GM12878 (cell line): ENCODE data around the gene ERG. TPM values are rescaled to one million over a fixed set of nuclear protein-coding genes. Genes with fewer than 3 reads are reported as not detected.

Source experiments
- BHLHE40 ChIP-seq, 2 experiments: fragments of 450-650 bp in 1 of 2; IDR thresholded peaks; 2 replicates each; pipeline ENCODE4 v1.6.1; 2011 to 2017; ENCODE audit warnings: low read depth in 2 of 2, borderline replicate concordance in 1 of 2, improper control_type of control experiment in 1 of 2, low read length in 1 of 2, mild to moderate bottlenecking in 1 of 2
- BMI1 ChIP-seq: fragments of 450-650 bp; IDR thresholded peaks from 2 replicates; pipeline ENCODE4 v1.6.1; 2016; ENCODE audit warnings: mild to moderate bottlenecking, moderate library complexity, borderline replicate concordance
- CBX3 ChIP-seq: fragments of 200-600 bp; sonication (generic); IDR thresholded peaks from 2 replicates; pipeline ENCODE4 v1.6.1; 2016; ENCODE audit warnings: low read depth, borderline replicate concordance
- KDM1A ChIP-seq: fragments of 200-600 bp; sonication (generic); IDR thresholded peaks from 2 replicates; pipeline ENCODE4 v1.6.1; 2016; ENCODE audit warnings: borderline replicate concordance
- NFYA ChIP-seq: IDR thresholded peaks from 2 replicates; pipeline ENCODE4 v1.6.1; 2011; ENCODE audit warnings: low read depth, mild to moderate bottlenecking, low read length, improper control_type of control experiment, borderline replicate concordance
- PML ChIP-seq: IDR thresholded peaks from 2 replicates; pipeline ENCODE4 v1.6.1; 2012; ENCODE audit warnings: low read length, inconsistent platforms
- TAF1 ChIP-seq: IDR thresholded peaks from 2 replicates; pipeline ENCODE4 v1.6.1; 2011; ENCODE audit warnings: mild to moderate bottlenecking, low read depth, low read length, borderline replicate concordance
- TARDBP ChIP-seq: IDR thresholded peaks from 2 replicates; pipeline ENCODE4 v1.6.1; 2016; ENCODE audit warnings: borderline replicate concordance
- TCF7 ChIP-seq: IDR thresholded peaks from 2 replicates; pipeline ENCODE4 v1.6.1; 2014; ENCODE audit warnings: antibody characterized with exemption, borderline replicate concordance
- WRNIP1 ChIP-seq: IDR thresholded peaks from 2 replicates; pipeline ENCODE4 v1.6.1; 2011; ENCODE audit warnings: low read depth, low read length, improper control_type of control experiment, borderline replicate concordance
- polyA plus RNA-seq, 11 experiments: library from polyadenylated mRNA; depleted of rRNA in 4 of 11; unstranded in 6 of 11; stranded (reverse) in 5 of 11; fragments of >200 nt; fragmentation: Nextera tagmentation in 4 of 11; fragmentation: Illumina TruSeq in 1 of 11; extraction: Ambion mirVana in 4 of 11; extraction: Trizol in 1 of 11; gene quantifications; 1 replicate in 1 of 11; 2 replicates in 10 of 11; pipeline versions ENCODE4 v1.2.1 to v1.2.3, GENCODE V29; 2011 to 2016; ENCODE audit warnings: inconsistent platforms in 2 of 11, missing spikeins in 2 of 11, low read depth in 1 of 11
- total RNA-seq, 4 experiments: library from RNA; depleted of rRNA in 3 of 4; stranded (reverse); fragments of >200 nt in 3 of 4; fragmentation: Illumina TruSeq in 1 of 4; extraction: Trizol in 1 of 4; gene quantifications; 2 replicates each; pipeline versions ENCODE4 v1.2.1 to v1.2.3, GENCODE V29; 2013 to 2021
- TF ChIP-seq, protein P1 (sequence below): IDR thresholded peaks from 2 replicates; pipeline ENCODE4 v1.6.1; 2012; ENCODE audit warnings: mild to moderate bottlenecking, low read depth, low read length
- TF ChIP-seq, protein P2 (sequence below): fragments of 450-650 bp; IDR thresholded peaks from 2 replicates; pipeline ENCODE4 v1.6.1; 2016; ENCODE audit warnings: mild to moderate bottlenecking, moderate library complexity, borderline replicate concordance
- TF ChIP-seq, protein P3 (sequence below): fragments of 450-650 bp; IDR thresholded peaks from 2 replicates; pipeline ENCODE4 v1.6.1; 2018; ENCODE audit warnings: borderline replicate concordance, mild to moderate bottlenecking; ENCODE audit not compliant: partially characterized antibody
- TF ChIP-seq, protein P4 (sequence below): fragments of 450-650 bp; conservative IDR thresholded peaks from 2 replicates; pipeline ENCODE4 v1.6.1; 2017; ENCODE audit warnings: mild to moderate bottlenecking, moderate library complexity

The ERG gene
- total and polyA plus RNA-seq, 10 of the 15 experiments (the other 5 are each of a cell fraction or from before 2014, with no cell fraction given), result not detected

DNA sequence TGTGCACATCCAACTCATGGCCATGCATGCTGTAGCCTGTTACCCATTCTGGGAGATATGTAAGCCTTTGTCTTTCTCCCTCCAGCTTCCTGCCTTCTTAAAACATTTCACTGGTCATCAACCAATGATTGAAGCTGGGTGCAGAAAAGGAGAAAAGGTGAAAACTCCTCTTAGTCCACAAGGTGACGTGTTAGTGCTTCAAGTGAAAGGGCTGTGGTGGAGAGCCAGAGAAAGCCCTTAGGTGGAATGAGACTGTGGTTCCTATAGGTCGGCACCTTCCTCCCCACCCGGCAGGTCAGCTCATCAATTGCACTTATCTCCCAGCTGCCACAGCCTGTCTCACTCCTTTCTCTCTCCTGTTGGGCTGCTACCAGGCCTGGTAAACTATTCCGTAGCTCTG lies 30.4 kb downstream of the ERG start (continued):
- TF ChIP-seq, protein P1, sequence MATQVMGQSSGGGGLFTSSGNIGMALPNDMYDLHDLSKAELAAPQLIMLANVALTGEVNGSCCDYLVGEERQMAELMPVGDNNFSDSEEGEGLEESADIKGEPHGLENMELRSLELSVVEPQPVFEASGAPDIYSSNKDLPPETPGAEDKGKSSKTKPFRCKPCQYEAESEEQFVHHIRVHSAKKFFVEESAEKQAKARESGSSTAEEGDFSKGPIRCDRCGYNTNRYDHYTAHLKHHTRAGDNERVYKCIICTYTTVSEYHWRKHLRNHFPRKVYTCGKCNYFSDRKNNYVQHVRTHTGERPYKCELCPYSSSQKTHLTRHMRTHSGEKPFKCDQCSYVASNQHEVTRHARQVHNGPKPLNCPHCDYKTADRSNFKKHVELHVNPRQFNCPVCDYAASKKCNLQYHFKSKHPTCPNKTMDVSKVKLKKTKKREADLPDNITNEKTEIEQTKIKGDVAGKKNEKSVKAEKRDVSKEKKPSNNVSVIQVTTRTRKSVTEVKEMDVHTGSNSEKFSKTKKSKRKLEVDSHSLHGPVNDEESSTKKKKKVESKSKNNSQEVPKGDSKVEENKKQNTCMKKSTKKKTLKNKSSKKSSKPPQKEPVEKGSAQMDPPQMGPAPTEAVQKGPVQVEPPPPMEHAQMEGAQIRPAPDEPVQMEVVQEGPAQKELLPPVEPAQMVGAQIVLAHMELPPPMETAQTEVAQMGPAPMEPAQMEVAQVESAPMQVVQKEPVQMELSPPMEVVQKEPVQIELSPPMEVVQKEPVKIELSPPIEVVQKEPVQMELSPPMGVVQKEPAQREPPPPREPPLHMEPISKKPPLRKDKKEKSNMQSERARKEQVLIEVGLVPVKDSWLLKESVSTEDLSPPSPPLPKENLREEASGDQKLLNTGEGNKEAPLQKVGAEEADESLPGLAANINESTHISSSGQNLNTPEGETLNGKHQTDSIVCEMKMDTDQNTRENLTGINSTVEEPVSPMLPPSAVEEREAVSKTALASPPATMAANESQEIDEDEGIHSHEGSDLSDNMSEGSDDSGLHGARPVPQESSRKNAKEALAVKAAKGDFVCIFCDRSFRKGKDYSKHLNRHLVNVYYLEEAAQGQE, result no peak
- TF ChIP-seq, protein P2, sequence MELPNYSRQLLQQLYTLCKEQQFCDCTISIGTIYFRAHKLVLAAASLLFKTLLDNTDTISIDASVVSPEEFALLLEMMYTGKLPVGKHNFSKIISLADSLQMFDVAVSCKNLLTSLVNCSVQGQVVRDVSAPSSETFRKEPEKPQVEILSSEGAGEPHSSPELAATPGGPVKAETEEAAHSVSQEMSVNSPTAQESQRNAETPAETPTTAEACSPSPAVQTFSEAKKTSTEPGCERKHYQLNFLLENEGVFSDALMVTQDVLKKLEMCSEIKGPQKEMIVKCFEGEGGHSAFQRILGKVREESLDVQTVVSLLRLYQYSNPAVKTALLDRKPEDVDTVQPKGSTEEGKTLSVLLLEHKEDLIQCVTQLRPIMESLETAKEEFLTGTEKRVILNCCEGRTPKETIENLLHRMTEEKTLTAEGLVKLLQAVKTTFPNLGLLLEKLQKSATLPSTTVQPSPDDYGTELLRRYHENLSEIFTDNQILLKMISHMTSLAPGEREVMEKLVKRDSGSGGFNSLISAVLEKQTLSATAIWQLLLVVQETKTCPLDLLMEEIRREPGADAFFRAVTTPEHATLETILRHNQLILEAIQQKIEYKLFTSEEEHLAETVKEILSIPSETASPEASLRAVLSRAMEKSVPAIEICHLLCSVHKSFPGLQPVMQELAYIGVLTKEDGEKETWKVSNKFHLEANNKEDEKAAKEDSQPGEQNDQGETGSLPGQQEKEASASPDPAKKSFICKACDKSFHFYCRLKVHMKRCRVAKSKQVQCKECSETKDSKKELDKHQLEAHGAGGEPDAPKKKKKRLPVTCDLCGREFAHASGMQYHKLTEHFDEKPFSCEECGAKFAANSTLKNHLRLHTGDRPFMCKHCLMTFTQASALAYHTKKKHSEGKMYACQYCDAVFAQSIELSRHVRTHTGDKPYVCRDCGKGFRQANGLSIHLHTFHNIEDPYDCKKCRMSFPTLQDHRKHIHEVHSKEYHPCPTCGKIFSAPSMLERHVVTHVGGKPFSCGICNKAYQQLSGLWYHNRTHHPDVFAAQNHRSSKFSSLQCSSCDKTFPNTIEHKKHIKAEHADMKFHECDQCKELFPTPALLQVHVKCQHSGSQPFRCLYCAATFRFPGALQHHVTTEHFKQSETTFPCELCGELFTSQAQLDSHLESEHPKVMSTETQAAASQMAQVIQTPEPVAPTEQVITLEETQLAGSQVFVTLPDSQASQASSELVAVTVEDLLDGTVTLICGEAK, result no peak
- TF ChIP-seq PML (no peak), CBX3 (no peak), TARDBP (no peak), WRNIP1 (no peak), BHLHE40 (IDR thresholded peaks at IDR 0.05; ENCODE audit: borderline replicate concordance in 1 of 2, low read depth in 2 of 2, low read length in 1 of 2) (no peak), KDM1A (no peak), TAF1 (no peak), NFYA (no peak), BMI1 (no peak), TCF7 (no peak)
- TF ChIP-seq, protein P3, sequence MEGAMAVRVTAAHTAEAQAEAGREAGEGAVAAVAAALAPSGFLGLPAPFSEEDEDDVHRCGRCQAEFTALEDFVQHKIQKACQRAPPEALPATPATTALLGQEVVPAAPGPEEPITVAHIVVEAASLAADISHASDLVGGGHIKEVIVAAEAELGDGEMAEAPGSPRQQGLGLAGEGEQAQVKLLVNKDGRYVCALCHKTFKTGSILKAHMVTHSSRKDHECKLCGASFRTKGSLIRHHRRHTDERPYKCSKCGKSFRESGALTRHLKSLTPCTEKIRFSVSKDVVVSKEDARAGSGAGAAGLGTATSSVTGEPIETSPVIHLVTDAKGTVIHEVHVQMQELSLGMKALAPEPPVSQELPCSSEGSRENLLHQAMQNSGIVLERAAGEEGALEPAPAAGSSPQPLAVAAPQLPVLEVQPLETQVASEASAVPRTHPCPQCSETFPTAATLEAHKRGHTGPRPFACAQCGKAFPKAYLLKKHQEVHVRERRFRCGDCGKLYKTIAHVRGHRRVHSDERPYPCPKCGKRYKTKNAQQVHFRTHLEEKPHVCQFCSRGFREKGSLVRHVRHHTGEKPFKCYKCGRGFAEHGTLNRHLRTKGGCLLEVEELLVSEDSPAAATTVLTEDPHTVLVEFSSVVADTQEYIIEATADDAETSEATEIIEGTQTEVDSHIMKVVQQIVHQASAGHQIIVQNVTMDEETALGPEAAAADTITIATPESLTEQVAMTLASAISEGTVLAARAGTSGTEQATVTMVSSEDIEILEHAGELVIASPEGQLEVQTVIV, result no peak
- TF ChIP-seq, protein P4, sequence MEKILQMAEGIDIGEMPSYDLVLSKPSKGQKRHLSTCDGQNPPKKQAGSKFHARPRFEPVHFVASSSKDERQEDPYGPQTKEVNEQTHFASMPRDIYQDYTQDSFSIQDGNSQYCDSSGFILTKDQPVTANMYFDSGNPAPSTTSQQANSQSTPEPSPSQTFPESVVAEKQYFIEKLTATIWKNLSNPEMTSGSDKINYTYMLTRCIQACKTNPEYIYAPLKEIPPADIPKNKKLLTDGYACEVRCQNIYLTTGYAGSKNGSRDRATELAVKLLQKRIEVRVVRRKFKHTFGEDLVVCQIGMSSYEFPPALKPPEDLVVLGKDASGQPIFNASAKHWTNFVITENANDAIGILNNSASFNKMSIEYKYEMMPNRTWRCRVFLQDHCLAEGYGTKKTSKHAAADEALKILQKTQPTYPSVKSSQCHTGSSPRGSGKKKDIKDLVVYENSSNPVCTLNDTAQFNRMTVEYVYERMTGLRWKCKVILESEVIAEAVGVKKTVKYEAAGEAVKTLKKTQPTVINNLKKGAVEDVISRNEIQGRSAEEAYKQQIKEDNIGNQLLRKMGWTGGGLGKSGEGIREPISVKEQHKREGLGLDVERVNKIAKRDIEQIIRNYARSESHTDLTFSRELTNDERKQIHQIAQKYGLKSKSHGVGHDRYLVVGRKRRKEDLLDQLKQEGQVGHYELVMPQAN, result no peak
